ENCODE measurements around the gene WIPF2.

Gene WIPF2

DNA sequence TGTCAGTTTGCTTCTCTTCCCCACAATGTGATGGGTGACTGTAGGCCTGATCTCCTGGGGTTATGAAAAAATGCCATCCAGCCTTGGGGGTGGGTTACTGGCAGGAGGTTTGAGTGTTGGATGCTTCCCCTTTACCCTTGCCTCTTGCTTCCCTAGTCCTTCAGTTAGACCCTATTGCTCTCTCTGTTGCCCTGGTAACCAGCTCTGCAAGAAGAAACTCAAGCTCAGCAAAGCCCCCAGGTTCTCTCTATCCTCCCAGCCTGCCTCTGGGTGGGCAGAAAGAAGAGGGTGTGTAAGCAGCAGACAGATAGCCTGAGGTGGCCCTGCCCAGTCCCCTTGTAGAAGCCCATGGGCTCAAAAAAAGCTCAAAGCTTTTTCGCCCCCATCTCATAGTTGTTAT, 44.6 kb upstream of the WIPF2 start:
- H3K27me3 ChIP-seq, result no peaks in the 10 kb centered on the region
- H3K9me3 ChIP-seq, result no peaks in the 10 kb centered on the region
- peaks cover 38% of the 10 kb centered on the region for H3K36me3 ChIP-seq
- DNase-seq, result no peak
- peaks cover under 1% of the 10 kb centered on the region; the same call in 1 of the 2 replicates for H3K4me1 ChIP-seq
- H3K4me3 ChIP-seq (ENCODE audit: low read depth, low read length), result no peak overlapping the region
- TF ChIP-seq, protein P1, sequence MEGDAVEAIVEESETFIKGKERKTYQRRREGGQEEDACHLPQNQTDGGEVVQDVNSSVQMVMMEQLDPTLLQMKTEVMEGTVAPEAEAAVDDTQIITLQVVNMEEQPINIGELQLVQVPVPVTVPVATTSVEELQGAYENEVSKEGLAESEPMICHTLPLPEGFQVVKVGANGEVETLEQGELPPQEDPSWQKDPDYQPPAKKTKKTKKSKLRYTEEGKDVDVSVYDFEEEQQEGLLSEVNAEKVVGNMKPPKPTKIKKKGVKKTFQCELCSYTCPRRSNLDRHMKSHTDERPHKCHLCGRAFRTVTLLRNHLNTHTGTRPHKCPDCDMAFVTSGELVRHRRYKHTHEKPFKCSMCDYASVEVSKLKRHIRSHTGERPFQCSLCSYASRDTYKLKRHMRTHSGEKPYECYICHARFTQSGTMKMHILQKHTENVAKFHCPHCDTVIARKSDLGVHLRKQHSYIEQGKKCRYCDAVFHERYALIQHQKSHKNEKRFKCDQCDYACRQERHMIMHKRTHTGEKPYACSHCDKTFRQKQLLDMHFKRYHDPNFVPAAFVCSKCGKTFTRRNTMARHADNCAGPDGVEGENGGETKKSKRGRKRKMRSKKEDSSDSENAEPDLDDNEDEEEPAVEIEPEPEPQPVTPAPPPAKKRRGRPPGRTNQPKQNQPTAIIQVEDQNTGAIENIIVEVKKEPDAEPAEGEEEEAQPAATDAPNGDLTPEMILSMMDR (IDR thresholded peaks at IDR 0.05; ENCODE audit: low read depth, low read length), result no peak

DNA sequence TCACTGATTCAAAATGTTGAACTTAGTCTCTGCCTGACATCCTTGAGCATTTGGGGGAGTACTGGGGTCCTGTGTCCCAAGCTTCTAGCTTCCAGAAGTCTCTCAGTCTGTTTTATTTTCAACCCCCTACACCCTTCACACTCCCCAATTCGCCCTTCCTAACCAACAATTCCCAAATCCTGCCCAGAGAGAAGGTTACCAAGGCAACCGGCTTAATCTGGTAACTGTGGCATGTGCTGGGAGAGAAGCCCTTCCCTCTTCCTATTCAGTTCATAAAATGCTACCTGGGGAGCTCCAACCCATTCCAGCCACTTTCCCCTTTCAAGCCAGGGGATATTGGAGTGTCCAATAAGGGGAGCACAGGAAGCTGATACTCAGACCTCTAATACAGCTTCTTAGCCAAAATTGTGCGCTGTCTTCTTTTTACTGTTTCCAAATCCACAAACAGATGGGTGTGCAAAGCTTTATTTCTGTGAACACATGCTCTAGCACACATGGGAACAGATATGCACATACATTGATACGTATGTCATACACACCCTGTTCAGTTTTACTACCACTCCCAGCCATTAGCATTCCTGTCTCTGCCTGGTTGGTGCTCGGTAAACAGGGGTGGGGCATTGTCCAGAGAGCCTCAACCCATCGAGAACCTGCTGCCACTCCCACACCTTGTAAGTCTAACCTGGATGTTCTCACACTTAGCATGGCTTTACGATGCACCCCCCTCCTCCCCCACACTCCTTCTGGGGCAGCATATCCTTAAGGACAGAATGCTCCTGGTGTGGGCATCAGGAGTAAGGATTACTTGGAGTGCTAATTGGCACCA, 43.0 kb upstream of the WIPF2 start:
- Histone ChIP-seq H3K27me3 (no peaks in the 10 kb centered on the region), H3K36me3 (peaks cover 24% of the 10 kb centered on the region), H3K4me3 (ENCODE audit: low read depth, low read length) (no peak overlapping the region), H3K4me1 (peaks cover 4% of the 10 kb centered on the region; the same call in 1 of the 2 replicates), H3K9me3 (no peaks in the 10 kb centered on the region)
- TF ChIP-seq, protein P1 (IDR thresholded peaks at IDR 0.05; ENCODE audit: low read depth, low read length), result no peak
- DNase-seq, result no peak

DNA sequence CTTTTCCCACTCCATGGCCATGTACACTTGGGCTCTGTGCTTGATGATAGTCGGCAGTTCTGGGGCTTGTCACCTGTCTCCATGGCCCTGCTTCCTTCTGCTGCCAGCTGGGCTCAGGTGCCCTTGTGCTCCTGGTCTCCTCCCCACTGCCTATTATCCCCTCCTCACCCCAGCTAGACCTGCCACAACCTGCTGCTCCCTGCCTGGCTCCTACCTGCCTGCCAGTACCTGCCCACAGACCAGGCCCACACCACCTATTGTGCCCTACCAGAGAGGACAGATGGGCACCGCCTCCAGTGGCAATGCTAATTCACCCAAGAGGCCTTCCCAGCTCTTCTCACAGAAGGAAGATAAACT, 42.4 kb upstream of the WIPF2 start:
- no peak for DNase-seq
- Histone ChIP-seq H3K27me3 (no peaks in the 10 kb centered on the region), H3K4me3 (ENCODE audit: low read depth, low read length) (no peak overlapping the region), H3K9me3 (no peaks in the 10 kb centered on the region), H3K4me1 (peaks cover 4% of the 10 kb centered on the region; the same call in 1 of the 2 replicates), H3K36me3 (peaks cover 18% of the 10 kb centered on the region)
- TF ChIP-seq, protein P1 (IDR thresholded peaks at IDR 0.05; ENCODE audit: low read depth, low read length), result no peak

DNA sequence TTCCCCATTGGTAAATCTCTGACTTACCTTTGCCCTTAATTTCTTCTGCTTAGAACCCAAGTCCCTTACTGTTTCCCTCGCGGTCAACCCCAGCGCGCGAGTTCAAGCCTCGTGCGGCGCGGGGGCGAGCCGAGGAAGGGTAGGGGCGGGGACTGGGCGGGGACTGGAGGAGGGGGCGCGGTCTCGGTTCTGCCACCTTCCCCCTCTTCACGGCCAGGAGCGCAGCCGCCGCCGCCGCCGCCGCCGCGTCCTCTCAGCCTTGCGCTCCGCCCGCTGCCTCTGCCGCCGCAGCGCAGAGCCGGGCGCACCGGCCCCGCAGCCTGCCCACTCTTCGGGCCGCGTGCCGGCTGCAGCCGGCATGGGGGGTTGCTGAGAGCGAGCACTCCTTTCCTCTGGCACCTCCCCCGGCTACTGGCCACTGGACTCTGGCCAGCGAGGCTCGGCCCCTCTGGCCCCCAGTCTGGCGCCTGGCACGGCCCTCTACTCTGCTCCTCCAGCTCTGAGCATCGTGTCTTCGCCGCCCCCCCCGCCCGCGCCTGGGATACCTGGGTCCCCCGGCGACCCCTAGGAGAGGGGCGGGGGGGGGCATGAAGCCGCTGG, 41.7 kb upstream of the WIPF2 start, which contains the start of gene RAPGEFL1:
RAPGEFL1 (plus strand) TSS at position 196 of the 600 bp plus-strand sequence; CDS start at position 588, 392 bp downstream.
- TF ChIP-seq, protein P1 (IDR thresholded peaks at IDR 0.05; ENCODE audit: low read depth, low read length), result no peak
- Histone ChIP-seq H3K4me1 (peaks cover 4% of the 10 kb centered on the region; the same call in 1 of the 2 replicates), H3K4me3 (ENCODE audit: low read depth, low read length) (peak within 1 kb of the TSS; percentile 60), H3K27me3 (no peaks in the 10 kb centered on the region), H3K36me3 (peaks cover 11% of the 10 kb centered on the region), H3K9me3 (no peaks in the 10 kb centered on the region)
- peak; percentile 88 for DNase-seq

DNA sequence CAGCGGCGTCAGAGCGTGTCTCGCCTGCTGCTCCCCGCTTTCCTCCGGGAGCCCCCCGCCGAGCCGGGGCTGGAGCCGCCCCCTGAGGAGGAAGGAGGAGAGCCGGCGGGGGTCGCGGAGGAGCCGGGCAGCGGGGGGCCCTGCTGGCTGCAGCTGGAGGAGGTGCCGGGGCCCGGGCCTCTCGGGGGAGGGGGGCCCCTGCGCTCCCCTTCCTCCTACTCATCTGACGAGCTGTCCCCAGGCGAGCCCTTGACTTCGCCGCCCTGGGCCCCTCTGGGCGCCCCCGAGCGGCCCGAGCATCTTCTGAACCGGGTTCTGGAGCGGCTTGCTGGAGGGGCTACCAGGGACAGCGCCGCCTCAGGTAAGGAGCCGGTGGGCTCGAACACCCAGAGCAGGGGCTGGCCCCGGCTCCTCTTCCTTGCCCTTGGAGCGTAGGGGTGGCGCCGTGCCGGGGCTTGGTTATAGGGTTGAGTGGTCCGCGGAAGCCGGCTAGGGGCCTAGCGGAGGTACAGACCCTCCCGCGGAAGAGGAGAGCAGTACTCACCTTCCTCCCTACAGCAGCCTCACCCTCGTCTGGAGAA, 41.0 kb upstream of the WIPF2 start:
- TF ChIP-seq, protein P1 (IDR thresholded peaks at IDR 0.05; ENCODE audit: low read depth, low read length), result no peak
- no peak for DNase-seq
- no peaks in the 10 kb centered on the region for H3K9me3 ChIP-seq
- H3K27me3 ChIP-seq, result no peaks in the 10 kb centered on the region
- H3K4me1 ChIP-seq, result peaks cover 4% of the 10 kb centered on the region; the same call in 1 of the 2 replicates
- no peak overlapping the region for H3K4me3 ChIP-seq (ENCODE audit: low read depth, low read length)
- peaks cover 10% of the 10 kb centered on the region for H3K36me3 ChIP-seq
